ENCODE results near the gene ERGIC3. TPM values are rescaled to one million over a fixed set of nuclear protein-coding genes. Genes with fewer than 3 reads are reported as not detected.
A peak's percentile ranks its signal among the peaks of the same experiment; 100 is the strongest.

Gene ERGIC3
- total RNA-seq, 1 donor: 217 TPM

- Histone ChIP-seq H3K4me1 (ENCODE audit: insufficient read depth, low read length) (no peaks in the 10 kb centered on the region), H3K27me3 (ENCODE audit: insufficient read depth, low read length) (no peaks in the 10 kb centered on the region), H3K9me3 (ENCODE audit: low read depth, low read length) (no peaks in the 10 kb centered on the region), H3K4me3 (ENCODE audit: low read length) (no peak overlapping the region)
Observed at GRCh38 chr20:35592339-35592974, 50.6 kb downstream of the ERGIC3 start.

- no peak overlapping the region for H3K4me3 ChIP-seq (ENCODE audit: low read length)
- H3K4me1 ChIP-seq (ENCODE audit: insufficient read depth, low read length): no peaks in the 10 kb centered on the region
- peaks cover under 1% of the 10 kb centered on the region for H3K27me3 ChIP-seq (ENCODE audit: insufficient read depth, low read length)
- no peaks in the 10 kb centered on the region for H3K9me3 ChIP-seq (ENCODE audit: low read depth, low read length)
Observed at GRCh38 chr20:35595456-35595855, 53.6 kb downstream of the ERGIC3 start.

- H3K9me3 ChIP-seq (ENCODE audit: low read depth, low read length): no peaks in the 10 kb centered on the region
- H3K27me3 ChIP-seq (ENCODE audit: insufficient read depth, low read length): peaks cover 5% of the 10 kb centered on the region
- H3K4me1 ChIP-seq (ENCODE audit: insufficient read depth, low read length): peaks cover 4% of the 10 kb centered on the region
- no peak overlapping the region for H3K4me3 ChIP-seq (ENCODE audit: low read length)
Observed at GRCh38 chr20:35595901-35596300, 54.0 kb downstream of the ERGIC3 start.

GRCh38 chr20:35597186-35597585 lies 55.3 kb downstream of the ERGIC3 start:
- Histone ChIP-seq H3K4me1 (ENCODE audit: insufficient read depth, low read length) (peaks cover 17% of the 10 kb centered on the region), H3K9me3 (ENCODE audit: low read depth, low read length) (no peaks in the 10 kb centered on the region), H3K27me3 (ENCODE audit: insufficient read depth, low read length) (peaks cover 9% of the 10 kb centered on the region), H3K4me3 (ENCODE audit: low read length) (no peak overlapping the region)

- H3K4me3 ChIP-seq (ENCODE audit: low read length): no peak overlapping the region
- no peaks in the 10 kb centered on the region for H3K9me3 ChIP-seq (ENCODE audit: low read depth, low read length)
- peaks cover 13% of the 10 kb centered on the region for H3K27me3 ChIP-seq (ENCODE audit: insufficient read depth, low read length)
- peaks cover 18% of the 10 kb centered on the region for H3K4me1 ChIP-seq (ENCODE audit: insufficient read depth, low read length)
Observed at GRCh38 chr20:35598476-35598875, 56.6 kb downstream of the ERGIC3 start.

- no peaks in the 10 kb centered on the region for H3K9me3 ChIP-seq (ENCODE audit: low read depth, low read length)
- H3K4me1 ChIP-seq (ENCODE audit: insufficient read depth, low read length): peaks cover 18% of the 10 kb centered on the region
- H3K27me3 ChIP-seq (ENCODE audit: insufficient read depth, low read length): peaks cover 13% of the 10 kb centered on the region
- H3K4me3 ChIP-seq (ENCODE audit: low read length): no peak overlapping the region
Observed at GRCh38 chr20:35598899-35599775, 57.3 kb downstream of the ERGIC3 start.

GRCh38 chr20:35599776-35600120 lies 57.9 kb downstream of the ERGIC3 start:
- Histone ChIP-seq H3K9me3 (ENCODE audit: low read depth, low read length) (no peaks in the 10 kb centered on the region), H3K4me1 (ENCODE audit: insufficient read depth, low read length) (peaks cover 18% of the 10 kb centered on the region), H3K4me3 (ENCODE audit: low read length) (no peak overlapping the region), H3K27me3 (ENCODE audit: insufficient read depth, low read length) (peaks cover 13% of the 10 kb centered on the region)

GRCh38 chr20:35600176-35600992 lies 58.5 kb downstream of the ERGIC3 start:
- no peak overlapping the region for H3K4me3 ChIP-seq (ENCODE audit: low read length)
- H3K9me3 ChIP-seq (ENCODE audit: low read depth, low read length): no peaks in the 10 kb centered on the region
- peaks cover 18% of the 10 kb centered on the region for H3K4me1 ChIP-seq (ENCODE audit: insufficient read depth, low read length)
- H3K27me3 ChIP-seq (ENCODE audit: insufficient read depth, low read length): peaks cover 13% of the 10 kb centered on the region

GRCh38 chr20:35600993-35601973 lies 59.4 kb downstream of the ERGIC3 start:
- peak overlapping the region; percentile 25 for H3K4me3 ChIP-seq (ENCODE audit: low read length)

GRCh38 chr20:35601990-35602389 lies 60.1 kb downstream of the ERGIC3 start:
- Histone ChIP-seq H3K4me3 (ENCODE audit: low read length) (no peak overlapping the region), H3K4me1 (ENCODE audit: insufficient read depth, low read length) (peaks cover 18% of the 10 kb centered on the region), H3K27me3 (ENCODE audit: insufficient read depth, low read length) (peaks cover 13% of the 10 kb centered on the region), H3K9me3 (ENCODE audit: low read depth, low read length) (no peaks in the 10 kb centered on the region)

More at GRCh38 chr20:35600993-35601973, 59.4 kb downstream of the ERGIC3 start:
- Histone ChIP-seq H3K9me3 (ENCODE audit: low read depth, low read length) (no peaks in the 10 kb centered on the region), H3K27me3 (ENCODE audit: insufficient read depth, low read length) (peaks cover 13% of the 10 kb centered on the region), H3K4me1 (ENCODE audit: insufficient read depth, low read length) (peaks cover 18% of the 10 kb centered on the region)

GRCh38 chr20:35602851-35603495 lies 61.1 kb downstream of the ERGIC3 start:
- H3K4me3 ChIP-seq (ENCODE audit: low read length): no peak overlapping the region
- peaks cover 13% of the 10 kb centered on the region for H3K27me3 ChIP-seq (ENCODE audit: insufficient read depth, low read length)
- peaks cover 18% of the 10 kb centered on the region for H3K4me1 ChIP-seq (ENCODE audit: insufficient read depth, low read length)

GRCh38 chr20:35603695-35604448 lies 62.0 kb downstream of the ERGIC3 start:
- no peaks in the 10 kb centered on the region for H3K9me3 ChIP-seq (ENCODE audit: low read depth, low read length)
- H3K27me3 ChIP-seq (ENCODE audit: insufficient read depth, low read length): peaks cover 13% of the 10 kb centered on the region
- peaks cover 18% of the 10 kb centered on the region for H3K4me1 ChIP-seq (ENCODE audit: insufficient read depth, low read length)
- H3K4me3 ChIP-seq (ENCODE audit: low read length): no peak overlapping the region

More at GRCh38 chr20:35602851-35603495, 61.1 kb downstream of the ERGIC3 start:
- H3K9me3 ChIP-seq (ENCODE audit: low read depth, low read length): no peaks in the 10 kb centered on the region

GRCh38 chr20:35604449-35604747 lies 62.5 kb downstream of the ERGIC3 start:
- Histone ChIP-seq H3K4me3 (ENCODE audit: low read length) (no peak overlapping the region), H3K4me1 (ENCODE audit: insufficient read depth, low read length) (peaks cover 18% of the 10 kb centered on the region), H3K27me3 (ENCODE audit: insufficient read depth, low read length) (peaks cover 13% of the 10 kb centered on the region), H3K9me3 (ENCODE audit: low read depth, low read length) (no peaks in the 10 kb centered on the region)
